Measurements from ENCODE around the gene PDX1. TPM values are rescaled to one million over a fixed set of nuclear protein-coding genes. Genes with fewer than 3 reads are reported as not detected.

Gene PDX1
- total and polyA plus RNA-seq, 4 experiments from 2014 or later: not detected

- Mint-ChIP-seq H3K4me3 (no peak overlapping the region), H3K36me3 (no peaks in the 10 kb centered on the region), H3K27me3 (peaks cover 39 to 60% of the 10 kb centered on the region in 2 donors), H3K9me3 (no peaks in the 10 kb centered on the region), H3K27ac (no peak overlapping the region), H3K4me1 (no peaks in the 10 kb centered on the region)
- Histone ChIP-seq H3K9me3 (ENCODE audit: control insufficient read depth in 1 of 2, low read length in 2 of 2) (no peaks in the 10 kb centered on the region), H3K27me3 (ENCODE audit: insufficient read depth, low read length) (no peaks in the 10 kb centered on the region), H3K4me1 (ENCODE audit: insufficient read depth, low read length) (no peaks in the 10 kb centered on the region), H3K27ac (ENCODE audit: low read depth, low read length) (no peak overlapping the region), H3K36me3 (ENCODE audit: insufficient read depth, low read length) (no peaks in the 10 kb centered on the region), H3K4me3 (ENCODE audit: low read length in 2 of 2) (no peak overlapping the region)
- ChIA-PET POLR2A (ENCODE audit: partially characterized antibody) (no interaction called here), CTCF (ENCODE audit: partially characterized antibody) (interaction anchor here (1.3 kb wide), 1 partner anchor 79 kb away, joined by 3 read pairs; no protein-coding TSS in a partner anchor)
- intact Hi-C loops (cut with micrococcal nuclease): no loop called here
- no peak for DNase-seq
Observed at GRCh38 chr13:27909378-27909777, 10.4 kb upstream of the PDX1 start.

- ChIA-PET CTCF (ENCODE audit: partially characterized antibody) (no interaction called here), POLR2A (ENCODE audit: partially characterized antibody) (no interaction called here)
- Histone ChIP-seq H3K36me3 (ENCODE audit: insufficient read depth, low read length) (no peaks in the 10 kb centered on the region), H3K4me3 (ENCODE audit: low read length in 2 of 2) (no peak overlapping the region), H3K27ac (ENCODE audit: low read depth, low read length) (no peak overlapping the region), H3K9me3 (ENCODE audit: control insufficient read depth in 1 of 2, low read length in 2 of 2) (no peaks in the 10 kb centered on the region), H3K27me3 (ENCODE audit: insufficient read depth, low read length) (no peaks in the 10 kb centered on the region), H3K4me1 (ENCODE audit: insufficient read depth, low read length) (no peaks in the 10 kb centered on the region)
- Mint-ChIP-seq H3K27me3 (peaks cover 34 to 58% of the 10 kb centered on the region in 2 donors), H3K4me1 (peaks cover 0 to 11% (median 0%) of the 10 kb centered on the region in 4 donors), H3K27ac (no peak overlapping the region), H3K4me3 (no peak overlapping the region), H3K36me3 (no peaks in the 10 kb centered on the region), H3K9me3 (peaks cover 0 to 5% (median 0%) of the 10 kb centered on the region in 8 donors)
- intact Hi-C loops (cut with micrococcal nuclease): no loop called here
- no peak for DNase-seq
Observed at GRCh38 chr13:27911521-27911920, 8.3 kb upstream of the PDX1 start.

DNA sequence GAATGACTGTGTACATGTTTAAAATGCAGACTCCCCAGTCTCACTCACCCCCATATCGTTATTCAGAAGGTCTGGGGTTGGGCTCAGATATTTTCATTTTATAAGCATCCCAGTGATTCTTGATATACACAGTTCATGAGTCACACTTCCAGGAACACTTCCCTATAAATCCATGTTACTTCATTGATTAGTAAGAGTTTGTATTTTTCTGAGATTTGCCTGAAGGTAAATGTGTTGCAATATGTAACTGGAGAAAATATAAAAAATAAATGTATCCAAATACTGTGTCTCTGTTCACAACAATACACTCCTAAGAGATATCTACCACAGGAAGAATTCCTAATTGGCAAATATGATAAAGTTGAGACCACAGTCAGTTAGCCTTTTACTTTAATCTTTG lies 6.6 kb upstream of the PDX1 start:
- H3K36me3 ChIP-seq (ENCODE audit: insufficient read depth, low read length): no peaks in the 10 kb centered on the region
- Mint-ChIP-seq H3K4me3 (no peak overlapping the region), H3K27ac (no peak overlapping the region), H3K4me1 (peaks cover 6 to 23% (median 10%) of the 10 kb centered on the region in 4 donors), H3K9me3 (peaks cover 0 to 5% (median 0%) of the 10 kb centered on the region in 8 donors), H3K36me3 (no peaks in the 10 kb centered on the region), H3K27me3 (peaks cover 35 to 64% of the 10 kb centered on the region in 2 donors)
- intact Hi-C loops (cut with micrococcal nuclease): no loop called here
- H3K27ac ChIP-seq (ENCODE audit: low read depth, low read length): no peak overlapping the region
- ChIA-PET POLR2A (ENCODE audit: partially characterized antibody) (no interaction called here), CTCF (ENCODE audit: partially characterized antibody) (no interaction called here)
- peaks cover 12% of the 10 kb centered on the region for H3K4me1 ChIP-seq (ENCODE audit: insufficient read depth, low read length)
- no peak overlapping the region for H3K4me3 ChIP-seq (ENCODE audit: low read length in 2 of 2)
- peaks cover 8% of the 10 kb centered on the region for H3K27me3 ChIP-seq (ENCODE audit: insufficient read depth, low read length)
- H3K9me3 ChIP-seq (ENCODE audit: control insufficient read depth in 1 of 2, low read length in 2 of 2): no peaks in the 10 kb centered on the region
- no peak for DNase-seq

GRCh38 chr13:27915301-27916207 lies 4.2 kb upstream of the PDX1 start:
- Histone ChIP-seq H3K27ac (ENCODE audit: low read depth, low read length) (no peak overlapping the region), H3K36me3 (ENCODE audit: insufficient read depth, low read length) (no peaks in the 10 kb centered on the region), H3K4me3 (ENCODE audit: low read length in 2 of 2) (no peak overlapping the region), H3K9me3 (ENCODE audit: control insufficient read depth in 1 of 2, low read length in 2 of 2) (no peaks in the 10 kb centered on the region), H3K27me3 (ENCODE audit: insufficient read depth, low read length) (peaks cover 19% of the 10 kb centered on the region), H3K4me1 (ENCODE audit: insufficient read depth, low read length) (peaks cover 23% of the 10 kb centered on the region)
- intact Hi-C loops (cut with micrococcal nuclease): no loop called here
- H3K4me1 Mint-ChIP-seq: peaks cover 13 to 41% (median 20%) of the 10 kb centered on the region in 4 donors
- ChIA-PET POLR2A (ENCODE audit: partially characterized antibody) (no interaction called here), CTCF (ENCODE audit: partially characterized antibody) (interaction anchor here (1.3 kb wide), 1 partner anchor 12 kb away, joined by 4 read pairs; no protein-coding TSS in a partner anchor)
- H3K9me3 Mint-ChIP-seq: peaks cover 0 to 5% (median 0%) of the 10 kb centered on the region in 8 donors
- H3K27me3 Mint-ChIP-seq: peaks cover 41 to 63% of the 10 kb centered on the region in 2 donors
- H3K27ac Mint-ChIP-seq: no peak overlapping the region
- no peak for DNase-seq
- H3K4me3 Mint-ChIP-seq: peak overlapping the region in 1 of 8 donors; percentile 22
- no peaks in the 10 kb centered on the region for H3K36me3 Mint-ChIP-seq

- Histone ChIP-seq H3K9me3 (ENCODE audit: control insufficient read depth in 1 of 2, low read length in 2 of 2) (no peaks in the 10 kb centered on the region), H3K4me3 (ENCODE audit: low read length in 2 of 2) (no peak overlapping the region), H3K27me3 (ENCODE audit: insufficient read depth, low read length) (peaks cover 19% of the 10 kb centered on the region), H3K27ac (ENCODE audit: low read depth, low read length) (no peak overlapping the region), H3K4me1 (ENCODE audit: insufficient read depth, low read length) (peaks cover 34% of the 10 kb centered on the region), H3K36me3 (ENCODE audit: insufficient read depth, low read length) (no peaks in the 10 kb centered on the region)
- peak overlapping the region; percentile 57 to 83 (median 74) for H3K4me3 Mint-ChIP-seq
- intact Hi-C loops (cut with micrococcal nuclease): no loop called here
- peaks cover 46 to 66% of the 10 kb centered on the region in 2 donors for H3K27me3 Mint-ChIP-seq
- H3K4me1 Mint-ChIP-seq: peaks cover 15 to 48% (median 26%) of the 10 kb centered on the region in 4 donors
- H3K27ac Mint-ChIP-seq: no peak overlapping the region
- no peaks in the 10 kb centered on the region for H3K36me3 Mint-ChIP-seq
- CTCF ChIA-PET (ENCODE audit: partially characterized antibody): interaction anchor here (1.0 to 1.1 kb wide), 2 partner anchors 36 to 87 kb away, joined by 3 read pairs; no protein-coding TSS in a partner anchor
- no peak for DNase-seq
- peaks cover 0 to 6% (median 0%) of the 10 kb centered on the region in 8 donors for H3K9me3 Mint-ChIP-seq
- POLR2A ChIA-PET (ENCODE audit: partially characterized antibody): no interaction called here
Observed at GRCh38 chr13:27917121-27917947, 2.5 kb upstream of the PDX1 start.

- no peak overlapping the region for H3K4me3 ChIP-seq (ENCODE audit: low read length in 2 of 2)
- Mint-ChIP-seq H3K27ac (peak overlapping the region in 1 of 7 donors; percentile 14), H3K4me1 (peaks cover 15 to 57% (median 28%) of the 10 kb centered on the region in 4 donors), H3K27me3 (peaks cover 55 to 68% of the 10 kb centered on the region in 2 donors), H3K36me3 (no peaks in the 10 kb centered on the region), H3K4me3 (peak overlapping the region; percentile 9 to 79 (median 57)), H3K9me3 (peaks cover 0 to 6% (median 0%) of the 10 kb centered on the region in 8 donors)
- no peaks in the 10 kb centered on the region for H3K36me3 ChIP-seq (ENCODE audit: insufficient read depth, low read length)
- no peak for DNase-seq
- ChIA-PET CTCF (ENCODE audit: partially characterized antibody) (interaction anchor here (1.1 kb wide), 1 partner anchor 88 kb away, joined by 3 read pairs; no protein-coding TSS in a partner anchor), POLR2A (ENCODE audit: partially characterized antibody) (no interaction called here)
- intact Hi-C loops (cut with micrococcal nuclease): no loop called here
- peaks cover 35% of the 10 kb centered on the region for H3K4me1 ChIP-seq (ENCODE audit: insufficient read depth, low read length)
- no peak overlapping the region for H3K27ac ChIP-seq (ENCODE audit: low read depth, low read length)
- H3K27me3 ChIP-seq (ENCODE audit: insufficient read depth, low read length): peaks cover 27% of the 10 kb centered on the region
- H3K9me3 ChIP-seq (ENCODE audit: control insufficient read depth in 1 of 2, low read length in 2 of 2): no peaks in the 10 kb centered on the region
Observed at GRCh38 chr13:27918041-27918917, 1.5 kb upstream of the PDX1 start.
